Prostate gland (tissue), 2 donors: ENCODE measurements around the gene EPS8L3.

Experiments used
- CTCF ChIP-seq, 4 experiments: fragments of 200-600 bp in 2 of 4; fragments of 450-650 bp in 2 of 4; sonication (generic) in 2 of 4; IDR thresholded peaks; 1 replicate in 3 of 4; 2 replicates in 1 of 4; pipeline ENCODE4 v1.5.1; 2016 to 2019; ENCODE audit warnings: antibody characterized with exemption in 4 of 4, mild to moderate bottlenecking in 2 of 4, moderate library complexity in 2 of 4
- POLR2A ChIP-seq: fragments of 450-650 bp; IDR thresholded peaks from one replicate; pipeline ENCODE4 v1.6.1; 2016; ENCODE audit warnings: antibody characterized with exemption, mild to moderate bottlenecking

GRCh38 chr1:109787845-109788601, 24.3 kb upstream of the EPS8L3 start:
- TF ChIP-seq CTCF (IDR thresholded peaks at IDR 0.05) (no peak), POLR2A (no peak)
